Measurements from ENCODE around the gene TOP1.

TOP1 gene

GRCh38 chr20:41030531-41031242 is 2.1 kb downstream of the TOP1 start:
- no peak overlapping the region for H3K27ac ChIP-seq (ENCODE audit: low read depth, low read length)
- H3K36me3 ChIP-seq (ENCODE audit: control insufficient read depth, low read length), result peaks cover 70% of the 10 kb centered on the region
- peak overlapping the region; percentile 86 for H3K4me3 ChIP-seq (ENCODE audit: low read length)
- H3K27me3 ChIP-seq (ENCODE audit: control insufficient read depth, low read length), result no peaks in the 10 kb centered on the region
- H3K9me3 ChIP-seq (ENCODE audit: control insufficient read depth, insufficient read depth, low read length), result no peaks in the 10 kb centered on the region
- peaks cover 78% of the 10 kb centered on the region for H3K79me2 ChIP-seq (ENCODE audit: control insufficient read depth, low read length)
- H3F3A ChIP-seq (ENCODE audit: control insufficient read depth, insufficient read depth), result no peaks in the 10 kb centered on the region
- no peaks in the 10 kb centered on the region for H3K9me2 ChIP-seq (replicated peaks; ENCODE audit: control insufficient read depth, low read length)
- H4K20me1 ChIP-seq (ENCODE audit: control insufficient read depth, insufficient read depth, low read depth, low read length), result peaks cover 37% of the 10 kb centered on the region; the same call in 1 of the 2 replicates
- TF ChIP-seq, protein P1, sequence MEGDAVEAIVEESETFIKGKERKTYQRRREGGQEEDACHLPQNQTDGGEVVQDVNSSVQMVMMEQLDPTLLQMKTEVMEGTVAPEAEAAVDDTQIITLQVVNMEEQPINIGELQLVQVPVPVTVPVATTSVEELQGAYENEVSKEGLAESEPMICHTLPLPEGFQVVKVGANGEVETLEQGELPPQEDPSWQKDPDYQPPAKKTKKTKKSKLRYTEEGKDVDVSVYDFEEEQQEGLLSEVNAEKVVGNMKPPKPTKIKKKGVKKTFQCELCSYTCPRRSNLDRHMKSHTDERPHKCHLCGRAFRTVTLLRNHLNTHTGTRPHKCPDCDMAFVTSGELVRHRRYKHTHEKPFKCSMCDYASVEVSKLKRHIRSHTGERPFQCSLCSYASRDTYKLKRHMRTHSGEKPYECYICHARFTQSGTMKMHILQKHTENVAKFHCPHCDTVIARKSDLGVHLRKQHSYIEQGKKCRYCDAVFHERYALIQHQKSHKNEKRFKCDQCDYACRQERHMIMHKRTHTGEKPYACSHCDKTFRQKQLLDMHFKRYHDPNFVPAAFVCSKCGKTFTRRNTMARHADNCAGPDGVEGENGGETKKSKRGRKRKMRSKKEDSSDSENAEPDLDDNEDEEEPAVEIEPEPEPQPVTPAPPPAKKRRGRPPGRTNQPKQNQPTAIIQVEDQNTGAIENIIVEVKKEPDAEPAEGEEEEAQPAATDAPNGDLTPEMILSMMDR (IDR thresholded peaks at IDR 0.05; ENCODE audit: low read depth, low read length, poor library complexity, severe bottlenecking), result no peak
- no peak for TF ChIP-seq EZH2phosphoT487 (IDR thresholded peaks at IDR 0.05; ENCODE audit: borderline replicate concordance, low read length)
- peaks cover 66% of the 10 kb centered on the region for H3K4me1 ChIP-seq (ENCODE audit: control insufficient read depth, low read length)
- H3K4me2 ChIP-seq (ENCODE audit: low read length), result peak overlapping the region; percentile 76

- Histone ChIP-seq H3K36me3 (ENCODE audit: control insufficient read depth, low read length) (peaks cover 75% of the 10 kb centered on the region), H3K4me2 (ENCODE audit: low read length) (peak overlapping the region; percentile 76), H3K4me3 (ENCODE audit: low read length) (peak overlapping the region; percentile 86), H3K9me2 (replicated peaks; ENCODE audit: control insufficient read depth, low read length) (no peaks in the 10 kb centered on the region), H3K4me1 (ENCODE audit: control insufficient read depth, low read length) (peaks cover 62% of the 10 kb centered on the region), H4K20me1 (ENCODE audit: control insufficient read depth, insufficient read depth, low read depth, low read length) (peaks cover 37% of the 10 kb centered on the region; the same call in 1 of the 2 replicates), H3K27me3 (ENCODE audit: control insufficient read depth, low read length) (no peaks in the 10 kb centered on the region), H3F3A (ENCODE audit: control insufficient read depth, insufficient read depth) (no peaks in the 10 kb centered on the region), H3K79me2 (ENCODE audit: control insufficient read depth, low read length) (peaks cover 83% of the 10 kb centered on the region), H3K27ac (ENCODE audit: low read depth, low read length) (no peak overlapping the region), H3K9me3 (ENCODE audit: control insufficient read depth, insufficient read depth, low read length) (no peaks in the 10 kb centered on the region)
- TF ChIP-seq, protein P1 (IDR thresholded peaks at IDR 0.05; ENCODE audit: low read depth, low read length, poor library complexity, severe bottlenecking), result no peak
- no peak for TF ChIP-seq EZH2phosphoT487 (IDR thresholded peaks at IDR 0.05; ENCODE audit: borderline replicate concordance, low read length)
These were observed 2.6 kb downstream of the TOP1 start for GRCh38 chr20:41031243-41031619.

- no peaks in the 10 kb centered on the region for H3K27me3 ChIP-seq (ENCODE audit: control insufficient read depth, low read length)
- peaks cover 94% of the 10 kb centered on the region for H3K79me2 ChIP-seq (ENCODE audit: control insufficient read depth, low read length)
- H3K9me3 ChIP-seq (ENCODE audit: control insufficient read depth, insufficient read depth, low read length), result no peaks in the 10 kb centered on the region
- peak overlapping the region; percentile 76 for H3K4me2 ChIP-seq (ENCODE audit: low read length)
- no peak overlapping the region for H3K27ac ChIP-seq (ENCODE audit: low read depth, low read length)
- H3K4me1 ChIP-seq (ENCODE audit: control insufficient read depth, low read length), result peaks cover 51% of the 10 kb centered on the region
- no peaks in the 10 kb centered on the region for H3F3A ChIP-seq (ENCODE audit: control insufficient read depth, insufficient read depth)
- H3K36me3 ChIP-seq (ENCODE audit: control insufficient read depth, low read length), result peaks cover 84% of the 10 kb centered on the region
- peaks cover 37% of the 10 kb centered on the region for H4K20me1 ChIP-seq (ENCODE audit: control insufficient read depth, insufficient read depth, low read depth, low read length)
- TF ChIP-seq EZH2phosphoT487 (IDR thresholded peaks at IDR 0.05; ENCODE audit: borderline replicate concordance, low read length), result no peak
- TF ChIP-seq, protein P1 (IDR thresholded peaks at IDR 0.05; ENCODE audit: low read depth, low read length, poor library complexity, severe bottlenecking), result no peak
- no peaks in the 10 kb centered on the region for H3K9me2 ChIP-seq (replicated peaks; ENCODE audit: control insufficient read depth, low read length)
- peak overlapping the region; percentile 86 for H3K4me3 ChIP-seq (ENCODE audit: low read length)
These were observed 3.6 kb downstream of the TOP1 start for GRCh38 chr20:41032271-41032670.
